Keratinocyte (primary cell): ENCODE data around the gene MARS1. TPM values are rescaled to one million over a fixed set of nuclear protein-coding genes. Genes with fewer than 3 reads are reported as not detected.

Source experiments
- DNase-seq: peaks from one replicate; pipeline ENCODE4 v3.0.0-alpha.2; 2011; ENCODE audit warnings: low read depth, missing footprints, low spot score
- FAIRE-seq: peaks from 2 replicates; lab custom pipeline; 2011; peaks lifted over from hg19 to GRCh38; lab: Jason Lieb, UNC
- H2AFZ ChIP-seq: 2 replicates; pipeline ENCODE4 v1.6.0; 2012; ENCODE audit warnings: low read length, control low read depth, inconsistent platforms; ENCODE audit not compliant: control insufficient read depth
- H3K27ac ChIP-seq: 2 replicates; pipeline ENCODE4 v1.5.1; 2011; ENCODE audit warnings: low read length; ENCODE audit not compliant: control insufficient read depth, insufficient read depth
- H3K27me3 ChIP-seq: 3 replicates; pipeline ENCODE4 v1.6.0; 2011; ENCODE audit warnings: low read length; ENCODE audit not compliant: control insufficient read depth, insufficient read depth; ENCODE audit errors: extremely low read depth
- H3K36me3 ChIP-seq, 2 experiments: 2 replicates in 1 of 2; 3 replicates in 1 of 2; pipeline ENCODE4 v1.5.1; 2011; ENCODE audit warnings: low read length in 2 of 2, mild to moderate bottlenecking in 1 of 2; ENCODE audit not compliant: control insufficient read depth in 2 of 2, insufficient read depth in 2 of 2; ENCODE audit errors: extremely low read depth in 1 of 2
- H3K4me1 ChIP-seq: 3 replicates; pipeline ENCODE4 v1.5.1; 2011; ENCODE audit warnings: low read length; ENCODE audit not compliant: control insufficient read depth, insufficient read depth; ENCODE audit errors: extremely low read depth
- H3K4me2 ChIP-seq: 3 replicates; pipeline ENCODE4 v1.6.0; 2011; ENCODE audit warnings: low read depth, low read length; ENCODE audit not compliant: control insufficient read depth, insufficient read depth; ENCODE audit errors: extremely low read depth
- H3K4me3 ChIP-seq, 3 experiments: fragments of 200-600 bp in 1 of 3; sonication (generic) in 1 of 3; 2 replicates in 2 of 3; 3 replicates in 1 of 3; pipeline ENCODE4 v1.5.1; 2011 to 2016; ENCODE audit warnings: low read length in 3 of 3, mild to moderate bottlenecking in 3 of 3, control low read depth in 2 of 3, inconsistent platforms in 1 of 3, low read depth in 1 of 3, mixed read lengths in 1 of 3, mixed run types in 1 of 3, moderate library complexity in 1 of 3; ENCODE audit not compliant: control insufficient read depth in 2 of 3, insufficient read depth in 2 of 3; ENCODE audit errors: extremely low read depth in 1 of 3
- H3K79me2 ChIP-seq: 2 replicates; pipeline ENCODE4 v1.6.0; 2012; ENCODE audit warnings: low read length; ENCODE audit not compliant: control insufficient read depth, insufficient read depth
- H3K9ac ChIP-seq: 3 replicates; pipeline ENCODE4 v1.6.0; 2011; ENCODE audit warnings: low read length; ENCODE audit not compliant: control insufficient read depth, insufficient read depth; ENCODE audit errors: extremely low read depth
- H3K9me1 ChIP-seq: 3 replicates; pipeline ENCODE4 v1.6.0; 2011; ENCODE audit warnings: low read length; ENCODE audit not compliant: control insufficient read depth, insufficient read depth; ENCODE audit errors: extremely low read depth
- H3K9me3 ChIP-seq: 2 replicates; pipeline ENCODE4 v1.5.1; 2012; ENCODE audit warnings: low read depth, low read length; ENCODE audit not compliant: control insufficient read depth
- H4K20me1 ChIP-seq: 3 replicates; pipeline ENCODE4 v1.6.0; 2011; ENCODE audit warnings: low read length; ENCODE audit not compliant: control insufficient read depth, insufficient read depth; ENCODE audit errors: extremely low read depth
- EZH2 ChIP-seq: IDR thresholded peaks from one replicate; pipeline ENCODE4 v1.6.1; 2012; ENCODE audit warnings: inconsistent platforms, mild to moderate bottlenecking, low read length, moderate library complexity
- dilution Hi-C: fragments of 300-500 bp; cut with MboI; formaldehyde crosslinking; loops from one replicate; pipeline ENCODE4 v1.7.0; 2020; ENCODE audit warnings: low sequenced_read_pairs; ENCODE audit not compliant: extremely low pct_ligation_motif_present
- polyA plus RNA-seq, 5 experiments: library from polyadenylated mRNA; depleted of rRNA in 3 of 5; stranded (reverse) in 3 of 5; stranded (forward) in 1 of 5; unstranded in 1 of 5; fragments of >200 nt; gene quantifications; 1 replicate in 1 of 5; 2 replicates in 3 of 5; 3 replicates in 1 of 5; pipeline versions ENCODE4 v1.2.1 to v1.2.3, GENCODE V29; 2011 to 2012; ENCODE audit warnings: missing spikeins in 2 of 5, low read depth in 1 of 5, low replicate concordance in 1 of 5
- TF ChIP-seq, protein P1 (sequence below), 3 experiments: IDR thresholded peaks in 1 of 3; conservative IDR thresholded peaks in 1 of 3; optimal IDR thresholded peaks in 1 of 3; 2 replicates in 2 of 3; 3 replicates in 1 of 3; pipeline versions ENCODE3 to v1.5.1; 2011; ENCODE audit warnings: low read length in 3 of 3, mild to moderate bottlenecking in 3 of 3, moderate library complexity in 2 of 3, control low read depth in 1 of 3, inconsistent platforms in 1 of 3; ENCODE audit not compliant: insufficient read depth in 2 of 3; ENCODE audit errors: extremely low read depth in 1 of 3

The MARS1 gene
- polyA plus RNA-seq, 1 donor (not counting 4 experiments of a cell fraction or from before 2014, with no cell fraction given) = 125 TPM

DNA sequence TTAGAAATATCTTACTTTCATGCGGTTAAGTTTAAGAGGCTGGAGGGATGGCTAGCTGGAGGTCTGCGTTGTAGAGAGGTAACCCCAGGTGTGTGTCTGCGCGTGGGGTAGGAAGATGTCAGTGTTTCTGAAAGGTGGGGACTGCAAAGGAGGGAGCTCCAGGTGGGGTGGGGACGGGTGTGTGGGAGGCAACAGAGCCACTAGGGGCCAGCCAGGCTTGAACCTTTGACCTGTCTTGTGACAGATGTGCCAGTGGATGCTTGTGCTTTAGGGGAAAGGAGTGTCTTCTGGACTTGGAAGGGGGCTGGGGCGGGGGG lies 27.4 kb upstream of the MARS1 start:
- DNase-seq (no peak), FAIRE-seq (no peak)
- Histone ChIP-seq H3K9me1 (no peaks in the 10 kb centered on the region), H3K36me3 (no peaks in the 10 kb centered on the region), H2AFZ (no peak overlapping the region), H3K27ac (no peak overlapping the region), H3K9me3 (no peaks in the 10 kb centered on the region), H3K9ac (no peak overlapping the region), H3K4me3 (peak overlapping the region; percentile 42 to 96 (median 50)), H3K79me2 (no peaks in the 10 kb centered on the region), H3K27me3 (peaks cover 16% of the 10 kb centered on the region), H3K4me2 (peak overlapping the region; percentile 97), H3K4me1 (peaks cover 44% of the 10 kb centered on the region), H4K20me1 (no peaks in the 10 kb centered on the region)
- dilution Hi-C loops = no loop called here
- TF ChIP-seq, protein P1, sequence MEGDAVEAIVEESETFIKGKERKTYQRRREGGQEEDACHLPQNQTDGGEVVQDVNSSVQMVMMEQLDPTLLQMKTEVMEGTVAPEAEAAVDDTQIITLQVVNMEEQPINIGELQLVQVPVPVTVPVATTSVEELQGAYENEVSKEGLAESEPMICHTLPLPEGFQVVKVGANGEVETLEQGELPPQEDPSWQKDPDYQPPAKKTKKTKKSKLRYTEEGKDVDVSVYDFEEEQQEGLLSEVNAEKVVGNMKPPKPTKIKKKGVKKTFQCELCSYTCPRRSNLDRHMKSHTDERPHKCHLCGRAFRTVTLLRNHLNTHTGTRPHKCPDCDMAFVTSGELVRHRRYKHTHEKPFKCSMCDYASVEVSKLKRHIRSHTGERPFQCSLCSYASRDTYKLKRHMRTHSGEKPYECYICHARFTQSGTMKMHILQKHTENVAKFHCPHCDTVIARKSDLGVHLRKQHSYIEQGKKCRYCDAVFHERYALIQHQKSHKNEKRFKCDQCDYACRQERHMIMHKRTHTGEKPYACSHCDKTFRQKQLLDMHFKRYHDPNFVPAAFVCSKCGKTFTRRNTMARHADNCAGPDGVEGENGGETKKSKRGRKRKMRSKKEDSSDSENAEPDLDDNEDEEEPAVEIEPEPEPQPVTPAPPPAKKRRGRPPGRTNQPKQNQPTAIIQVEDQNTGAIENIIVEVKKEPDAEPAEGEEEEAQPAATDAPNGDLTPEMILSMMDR (optimal IDR thresholded peaks at IDR 0.05 in 1 of 3, IDR thresholded peaks at IDR 0.05 in 1 of 3, conservative IDR thresholded peaks at IDR 0.05 in 1 of 3; ENCODE audit: extremely low read depth in 1 of 3, insufficient read depth in 2 of 3, low read length in 3 of 3) = no peak
- no peak for TF ChIP-seq EZH2

GRCh38 chr12:57460841-57461275 lies 27.0 kb upstream of the MARS1 start:
- no peak overlapping the region for H3K9ac ChIP-seq
- H2AFZ ChIP-seq = no peak overlapping the region
- no peak overlapping the region for H3K27ac ChIP-seq
- no peaks in the 10 kb centered on the region for H3K9me1 ChIP-seq
- H3K4me2 ChIP-seq = peak overlapping the region; percentile 97
- H3K36me3 ChIP-seq = no peaks in the 10 kb centered on the region
- H3K4me1 ChIP-seq = peaks cover 40% of the 10 kb centered on the region
- no peak for FAIRE-seq
- peaks cover 18% of the 10 kb centered on the region for H3K27me3 ChIP-seq
- dilution Hi-C loops = no loop called here
- peak overlapping the region; percentile 16 to 96 (median 61) for H3K4me3 ChIP-seq
- TF ChIP-seq, protein P1 (optimal IDR thresholded peaks at IDR 0.05 in 1 of 3, IDR thresholded peaks at IDR 0.05 in 1 of 3, conservative IDR thresholded peaks at IDR 0.05 in 1 of 3; ENCODE audit: extremely low read depth in 1 of 3, insufficient read depth in 2 of 3, low read length in 3 of 3) = no peak
- no peak for TF ChIP-seq EZH2
- DNase-seq = no peak
- no peaks in the 10 kb centered on the region for H4K20me1 ChIP-seq
- H3K9me3 ChIP-seq = no peaks in the 10 kb centered on the region
- no peaks in the 10 kb centered on the region for H3K79me2 ChIP-seq
